MCF 10A (cell line): ENCODE data around the gene HECTD4. TPM values are rescaled to one million over a fixed set of nuclear protein-coding genes. Genes with fewer than 3 reads are reported as not detected.

Experiments used
- BruUV-seq: library from RNA; stranded (reverse); fragments of 400-500 nt; replicated peaks from 2 replicates; lab custom pipeline; 2021; lab: Mats Ljungman, UMichigan
- CTCF ChIA-PET: fragments of 300-600 bp; sonication (Branson Sonifier 250); formaldehyde crosslinking; extraction: SDS; loops from one replicate; lab custom pipeline; 2021; ENCODE audit warnings: antibody characterized with exemption, inconsistent platforms; lab: Yijun Ruan, JAX
- POLR2A ChIA-PET: fragments of 300-600, 350-650 bp; sonication (Branson Sonifier 250); formaldehyde crosslinking; extraction: SDS; loops from one replicate; lab custom pipeline; 2020; ENCODE audit warnings: antibody characterized with exemption, inconsistent platforms; lab: Yijun Ruan, JAX
- DNase-seq: peaks from one replicate; pipeline ENCODE4 v3.0.0-alpha.2; 2018; ENCODE audit not compliant: unreplicated experiment
- H3K27ac Mint-ChIP-seq: one replicate; pipeline ENCODE4 v1.8.0; 2022; ENCODE audit warnings: mild to moderate bottlenecking, low read depth, mixed read lengths; ENCODE audit not compliant: unreplicated experiment
- H3K27me3 Mint-ChIP-seq: one replicate; pipeline ENCODE4 v1.8.0; 2022; ENCODE audit warnings: mixed read lengths; ENCODE audit not compliant: insufficient read depth, unreplicated experiment
- H3K36me3 Mint-ChIP-seq: one replicate; pipeline ENCODE4 v1.8.0; 2022; ENCODE audit warnings: mild to moderate bottlenecking, moderate library complexity, mixed read lengths; ENCODE audit not compliant: insufficient read depth, unreplicated experiment
- H3K4me1 Mint-ChIP-seq: one replicate; pipeline ENCODE4 v1.8.0; 2022; ENCODE audit warnings: mixed read lengths; ENCODE audit not compliant: insufficient read depth, unreplicated experiment
- H3K4me3 Mint-ChIP-seq: one replicate; pipeline ENCODE4 v1.8.0; 2022; ENCODE audit warnings: mild to moderate bottlenecking, moderate library complexity, mixed read lengths; ENCODE audit not compliant: unreplicated experiment
- H3K9me3 Mint-ChIP-seq: one replicate; pipeline ENCODE4 v1.8.0; 2022; ENCODE audit warnings: mixed read lengths; ENCODE audit not compliant: unreplicated experiment
- intact Hi-C: fragments of 100-400 bp; cut with micrococcal nuclease; formaldehyde crosslinking; loops from 2 replicates; pipeline ENCODE4 v1.14.1; 2022
- total RNA-seq: library from RNA; stranded (reverse); gene quantifications from 2 replicates; pipeline ENCODE4 v1.2.3, GENCODE V29; 2022
- TF ChIP-seq, protein P1 (sequence below): fragments of 200-600 bp; IDR thresholded peaks from one replicate; pipeline ENCODE4 v1.8.0; 2022; ENCODE audit warnings: antibody characterized with exemption, mild to moderate bottlenecking; ENCODE audit not compliant: unreplicated experiment

The HECTD4 gene
- total RNA-seq, 1 experiment from 2014 or later: 35.2 TPM

DNA sequence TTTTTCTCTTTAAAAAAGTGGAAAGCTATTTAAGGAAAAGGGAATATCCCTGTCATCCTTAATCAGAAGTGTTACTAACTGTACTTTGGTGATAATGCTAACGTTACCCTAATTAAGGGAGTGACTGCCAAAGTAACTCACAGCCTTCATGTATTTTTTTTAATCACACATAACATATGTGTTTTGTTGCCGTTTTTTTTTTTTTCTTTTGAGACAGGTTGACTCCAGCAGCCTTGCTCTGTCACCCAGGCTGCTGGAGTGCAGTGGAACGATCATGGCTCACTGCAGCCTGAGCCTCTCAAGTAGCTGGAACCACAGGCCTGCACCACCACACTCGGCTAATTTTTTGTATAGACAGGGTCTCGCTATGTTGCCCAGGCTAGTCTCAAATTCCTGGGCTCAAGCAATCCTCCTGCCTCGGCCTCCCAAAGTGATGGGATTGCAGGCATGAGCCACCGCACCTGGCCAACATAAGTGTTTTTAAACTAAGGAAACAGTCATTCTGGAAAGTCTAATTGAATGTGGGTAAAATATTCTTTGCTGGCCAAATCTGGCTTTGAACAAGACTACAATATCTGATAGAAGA is 56.5 kb downstream of the HECTD4 start:
- no TSS peak for BruUV-seq
- H3K9me3 Mint-ChIP-seq: no peaks in the 10 kb centered on the region
- no peaks in the 10 kb centered on the region for H3K27me3 Mint-ChIP-seq
- peaks cover 10% of the 10 kb centered on the region for H3K4me1 Mint-ChIP-seq
- H3K4me3 Mint-ChIP-seq: no peak overlapping the region
- peaks cover 9% of the 10 kb centered on the region for H3K36me3 Mint-ChIP-seq
- DNase-seq: no peak
- POLR2A ChIA-PET: no interaction called here
- TF ChIP-seq, protein P1, sequence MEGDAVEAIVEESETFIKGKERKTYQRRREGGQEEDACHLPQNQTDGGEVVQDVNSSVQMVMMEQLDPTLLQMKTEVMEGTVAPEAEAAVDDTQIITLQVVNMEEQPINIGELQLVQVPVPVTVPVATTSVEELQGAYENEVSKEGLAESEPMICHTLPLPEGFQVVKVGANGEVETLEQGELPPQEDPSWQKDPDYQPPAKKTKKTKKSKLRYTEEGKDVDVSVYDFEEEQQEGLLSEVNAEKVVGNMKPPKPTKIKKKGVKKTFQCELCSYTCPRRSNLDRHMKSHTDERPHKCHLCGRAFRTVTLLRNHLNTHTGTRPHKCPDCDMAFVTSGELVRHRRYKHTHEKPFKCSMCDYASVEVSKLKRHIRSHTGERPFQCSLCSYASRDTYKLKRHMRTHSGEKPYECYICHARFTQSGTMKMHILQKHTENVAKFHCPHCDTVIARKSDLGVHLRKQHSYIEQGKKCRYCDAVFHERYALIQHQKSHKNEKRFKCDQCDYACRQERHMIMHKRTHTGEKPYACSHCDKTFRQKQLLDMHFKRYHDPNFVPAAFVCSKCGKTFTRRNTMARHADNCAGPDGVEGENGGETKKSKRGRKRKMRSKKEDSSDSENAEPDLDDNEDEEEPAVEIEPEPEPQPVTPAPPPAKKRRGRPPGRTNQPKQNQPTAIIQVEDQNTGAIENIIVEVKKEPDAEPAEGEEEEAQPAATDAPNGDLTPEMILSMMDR: no peak
- no peak overlapping the region for H3K27ac Mint-ChIP-seq
- CTCF ChIA-PET: interaction anchor here (0.6 kb wide), 1 partner anchor 9 kb away, joined by 3 read pairs; no protein-coding TSS in a partner anchor
- intact Hi-C loops: no loop called here

DNA sequence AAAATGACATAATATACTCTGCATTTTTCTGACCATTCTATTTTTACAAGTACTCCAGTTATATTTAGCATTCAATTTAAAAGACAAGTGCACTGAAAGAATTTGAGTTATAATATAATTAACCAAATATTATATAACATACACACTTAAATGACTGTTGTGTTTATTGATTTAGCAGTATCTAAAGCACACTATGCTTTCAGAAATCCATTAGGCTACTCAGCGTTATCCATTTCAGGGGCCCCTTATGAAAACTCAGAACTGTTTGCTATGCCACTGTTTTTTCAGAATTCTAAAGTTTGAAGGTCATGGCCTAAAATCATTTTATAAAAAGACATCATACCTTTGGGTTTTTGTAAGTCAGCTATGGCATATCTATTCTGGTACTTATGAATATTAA is 57.1 kb downstream of the HECTD4 start:
- H3K4me1 Mint-ChIP-seq: peaks cover 10% of the 10 kb centered on the region
- intact Hi-C loops: no loop called here
- H3K4me3 Mint-ChIP-seq: no peak overlapping the region
- no peak overlapping the region for H3K27ac Mint-ChIP-seq
- TF ChIP-seq, protein P1: no peak
- ChIA-PET CTCF (interaction anchor here (0.6 kb wide), 1 partner anchor 10 kb away, joined by 3 read pairs; no protein-coding TSS in a partner anchor), POLR2A (no interaction called here)
- H3K9me3 Mint-ChIP-seq: no peaks in the 10 kb centered on the region
- H3K27me3 Mint-ChIP-seq: no peaks in the 10 kb centered on the region
- H3K36me3 Mint-ChIP-seq: peaks cover 9% of the 10 kb centered on the region
- BruUV-seq: no TSS peak
- DNase-seq: no peak

DNA sequence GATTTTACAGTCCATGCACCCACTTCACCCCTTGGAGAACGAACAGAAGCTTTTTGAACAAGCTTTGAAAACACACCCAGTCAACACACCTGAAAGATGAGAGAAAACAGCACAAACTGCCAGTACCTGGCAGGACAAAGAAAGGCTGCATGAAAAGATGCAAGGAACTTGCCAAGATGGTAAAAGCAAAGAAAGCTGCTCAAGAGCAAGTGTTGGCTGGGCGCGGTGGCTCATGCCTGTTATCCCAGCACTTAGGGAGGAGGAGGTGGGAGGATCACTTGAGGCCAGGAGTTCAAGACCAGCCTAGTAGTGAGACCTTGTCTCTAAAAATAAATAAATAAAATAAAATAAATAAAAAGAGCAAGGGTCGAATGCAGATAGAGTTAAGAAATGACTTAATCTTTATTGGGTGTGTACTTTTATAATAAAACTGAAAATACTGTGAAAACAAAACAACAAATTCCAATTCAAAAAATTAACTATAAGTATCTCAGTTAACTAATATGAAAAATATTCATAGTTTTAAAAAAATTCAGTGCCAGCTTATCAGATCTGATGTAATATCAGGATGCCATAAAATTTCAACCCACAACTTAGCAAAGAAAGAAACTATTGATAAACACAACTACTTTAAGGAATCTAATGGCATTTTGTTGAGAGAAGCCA is 59.2 kb downstream of the HECTD4 start:
- H3K4me3 Mint-ChIP-seq: no peak overlapping the region
- peaks cover 10% of the 10 kb centered on the region for H3K4me1 Mint-ChIP-seq
- peaks cover 8% of the 10 kb centered on the region for H3K36me3 Mint-ChIP-seq
- TF ChIP-seq, protein P1: no peak
- H3K27me3 Mint-ChIP-seq: no peaks in the 10 kb centered on the region
- no TSS peak for BruUV-seq
- intact Hi-C loops: no loop called here
- no peaks in the 10 kb centered on the region for H3K9me3 Mint-ChIP-seq
- ChIA-PET CTCF (interaction anchor here (0.7 kb wide), 2 partner anchors 13 to 18 kb away, joined by 3 read pairs; no protein-coding TSS in a partner anchor), POLR2A (interaction anchor here (2.2 kb wide), 1 partner anchor 13 kb away, joined by 5 read pairs; no protein-coding TSS in a partner anchor)
- no peak for DNase-seq
- H3K27ac Mint-ChIP-seq: no peak overlapping the region

DNA sequence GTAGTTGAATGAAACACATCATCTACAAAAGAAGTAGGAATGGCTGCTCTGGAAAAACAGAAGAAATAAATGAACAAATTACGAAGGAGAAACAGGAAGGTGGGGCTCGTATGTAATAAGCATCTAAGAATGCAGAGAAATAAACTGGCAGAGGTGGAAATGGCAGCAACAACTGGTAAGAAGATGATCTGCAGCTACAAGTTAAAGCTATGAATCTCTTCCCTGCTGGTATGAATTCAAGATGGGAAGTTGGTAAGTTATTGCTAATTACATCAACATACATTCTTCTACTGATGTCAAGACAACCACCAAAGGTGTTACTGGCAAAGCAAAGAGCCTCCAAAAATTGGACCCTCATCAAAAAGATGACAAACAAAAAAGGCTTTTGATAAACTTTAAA is 59.8 kb downstream of the HECTD4 start:
- H3K27ac Mint-ChIP-seq: no peak overlapping the region
- intact Hi-C loops: no loop called here
- TF ChIP-seq, protein P1: no peak
- no peaks in the 10 kb centered on the region for H3K9me3 Mint-ChIP-seq
- CTCF ChIA-PET: interaction anchor here (0.7 to 1.1 kb wide), 3 partner anchors 13 to 22 kb away, joined by 3 read pairs; no protein-coding TSS in a partner anchor
- H3K27me3 Mint-ChIP-seq: no peaks in the 10 kb centered on the region
- no peak overlapping the region for H3K4me3 Mint-ChIP-seq
- no peak for DNase-seq
- peaks cover 10% of the 10 kb centered on the region for H3K4me1 Mint-ChIP-seq
- POLR2A ChIA-PET: interaction anchor here (2.2 kb wide), 1 partner anchor 12 kb away, joined by 5 read pairs; no protein-coding TSS in a partner anchor
- BruUV-seq: no TSS peak
- H3K36me3 Mint-ChIP-seq: peaks cover 8% of the 10 kb centered on the region
